ENCODE measurements around the gene RNF5.

Gene RNF5

DNA sequence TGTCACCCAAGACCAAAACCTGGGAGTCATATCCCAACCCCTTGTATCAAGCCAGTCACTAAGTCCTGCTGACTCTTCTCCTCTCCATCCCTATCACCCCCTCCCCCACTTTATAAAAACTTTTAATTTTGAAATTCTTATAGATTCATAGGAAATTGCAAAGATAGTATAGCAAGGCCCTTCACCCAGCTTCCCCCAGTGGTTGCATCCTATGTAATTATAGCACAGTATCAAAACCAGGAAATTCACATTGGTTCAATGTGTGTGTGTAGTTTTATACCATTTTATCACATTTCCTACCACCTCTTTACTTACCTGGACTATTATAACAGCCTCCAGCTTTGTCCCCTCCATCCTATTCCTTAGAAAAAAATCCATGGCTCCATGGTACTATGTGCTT lies 20.2 kb upstream of the RNF5 start:
- Histone ChIP-seq H3K9ac (ENCODE audit: low read length) (no peak overlapping the region), H2AFZ (ENCODE audit: low read length) (no peak overlapping the region), H3K4me3 (ENCODE audit: low read depth, low read length, poor library complexity, severe bottlenecking) (no peak overlapping the region), H3K9me2 (ENCODE audit: low read depth, low read length) (no peaks in the 10 kb centered on the region), H3K27ac (ENCODE audit: low read depth, low read length, poor library complexity, severe bottlenecking) (no peak overlapping the region), H3F3A (ENCODE audit: insufficient read depth, low read length) (0 out of 2 replicates have a peak, but pooled peaks cover 2% of the 10 kb centered on the region), H3K27me3 (ENCODE audit: insufficient read depth, low read length) (no peaks in the 10 kb centered on the region), H3K4me2 (ENCODE audit: low read length) (no peak overlapping the region), H3K9me3 (ENCODE audit: low read length) (no peaks in the 10 kb centered on the region), H4K20me1 (ENCODE audit: insufficient read depth, low read length) (no peaks in the 10 kb centered on the region), H3K36me3 (ENCODE audit: insufficient read depth, low read length) (peaks cover 16% of the 10 kb centered on the region), H3K4me1 (ENCODE audit: insufficient read depth, low read length, severe bottlenecking) (peaks cover 20% of the 10 kb centered on the region), H3K79me2 (ENCODE audit: insufficient read depth, low read length) (no peaks in the 10 kb centered on the region)
- TF ChIP-seq EZH2 (IDR thresholded peaks at IDR 0.05; ENCODE audit: borderline replicate concordance, low read length), result no peak
- TF ChIP-seq, protein P1, sequence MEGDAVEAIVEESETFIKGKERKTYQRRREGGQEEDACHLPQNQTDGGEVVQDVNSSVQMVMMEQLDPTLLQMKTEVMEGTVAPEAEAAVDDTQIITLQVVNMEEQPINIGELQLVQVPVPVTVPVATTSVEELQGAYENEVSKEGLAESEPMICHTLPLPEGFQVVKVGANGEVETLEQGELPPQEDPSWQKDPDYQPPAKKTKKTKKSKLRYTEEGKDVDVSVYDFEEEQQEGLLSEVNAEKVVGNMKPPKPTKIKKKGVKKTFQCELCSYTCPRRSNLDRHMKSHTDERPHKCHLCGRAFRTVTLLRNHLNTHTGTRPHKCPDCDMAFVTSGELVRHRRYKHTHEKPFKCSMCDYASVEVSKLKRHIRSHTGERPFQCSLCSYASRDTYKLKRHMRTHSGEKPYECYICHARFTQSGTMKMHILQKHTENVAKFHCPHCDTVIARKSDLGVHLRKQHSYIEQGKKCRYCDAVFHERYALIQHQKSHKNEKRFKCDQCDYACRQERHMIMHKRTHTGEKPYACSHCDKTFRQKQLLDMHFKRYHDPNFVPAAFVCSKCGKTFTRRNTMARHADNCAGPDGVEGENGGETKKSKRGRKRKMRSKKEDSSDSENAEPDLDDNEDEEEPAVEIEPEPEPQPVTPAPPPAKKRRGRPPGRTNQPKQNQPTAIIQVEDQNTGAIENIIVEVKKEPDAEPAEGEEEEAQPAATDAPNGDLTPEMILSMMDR (IDR thresholded peaks at IDR 0.05; ENCODE audit: low read length), result no peak

GRCh38 chr6:32163559-32164258 lies 14.5 kb upstream of the RNF5 start:
- no peaks in the 10 kb centered on the region for H4K20me1 ChIP-seq (ENCODE audit: insufficient read depth, low read length)
- H3F3A ChIP-seq (ENCODE audit: insufficient read depth, low read length), result no peaks in the 10 kb centered on the region

GRCh38 chr6:32164295-32164694 lies 13.9 kb upstream of the RNF5 start, which contains the start of gene EGFL8:
EGFL8 (plus strand) TSS chr6:32164595; CDS start chr6:32166166, 1,571 bp downstream.
- Histone ChIP-seq H3K9me3 (ENCODE audit: low read length) (no peaks in the 10 kb centered on the region), H3K36me3 (ENCODE audit: insufficient read depth, low read length) (peaks cover 19% of the 10 kb centered on the region; the same call in 1 of the 2 replicates), H3K79me2 (ENCODE audit: insufficient read depth, low read length) (no peaks in the 10 kb centered on the region), H3K27ac (ENCODE audit: low read depth, low read length, poor library complexity, severe bottlenecking) (no peak within 1 kb of the TSS), H2AFZ (ENCODE audit: low read length) (no peak within 1 kb of the TSS), H3K27me3 (ENCODE audit: insufficient read depth, low read length) (no peaks in the 10 kb centered on the region), H4K20me1 (ENCODE audit: insufficient read depth, low read length) (no peaks in the 10 kb centered on the region), H3K9me2 (ENCODE audit: low read depth, low read length) (no peaks in the 10 kb centered on the region), H3K9ac (ENCODE audit: low read length) (no peak within 1 kb of the TSS), H3F3A (ENCODE audit: insufficient read depth, low read length) (no peaks in the 10 kb centered on the region), H3K4me1 (ENCODE audit: insufficient read depth, low read length, severe bottlenecking) (peaks cover 23% of the 10 kb centered on the region), H3K4me2 (ENCODE audit: low read length) (no peak within 1 kb of the TSS), H3K4me3 (ENCODE audit: low read depth, low read length, poor library complexity, severe bottlenecking) (no peak within 1 kb of the TSS)
- TF ChIP-seq, protein P1 (IDR thresholded peaks at IDR 0.05; ENCODE audit: low read length), result no peak
- no peak for TF ChIP-seq EZH2 (IDR thresholded peaks at IDR 0.05; ENCODE audit: borderline replicate concordance, low read length)

More at GRCh38 chr6:32163559-32164258, 14.5 kb upstream of the RNF5 start:
- no peak for TF ChIP-seq EZH2 (IDR thresholded peaks at IDR 0.05; ENCODE audit: borderline replicate concordance, low read length)
- TF ChIP-seq, protein P1 (IDR thresholded peaks at IDR 0.05; ENCODE audit: low read length), result no peak
- Histone ChIP-seq H3K9me3 (ENCODE audit: low read length) (no peaks in the 10 kb centered on the region), H3K4me1 (ENCODE audit: insufficient read depth, low read length, severe bottlenecking) (peaks cover 23% of the 10 kb centered on the region), H3K27ac (ENCODE audit: low read depth, low read length, poor library complexity, severe bottlenecking) (no peak overlapping the region), H3K36me3 (ENCODE audit: insufficient read depth, low read length) (peaks cover 15% of the 10 kb centered on the region; the same call in 1 of the 2 replicates), H3K79me2 (ENCODE audit: insufficient read depth, low read length) (no peaks in the 10 kb centered on the region), H3K4me3 (ENCODE audit: low read depth, low read length, poor library complexity, severe bottlenecking) (no peak overlapping the region), H3K9ac (ENCODE audit: low read length) (no peak overlapping the region), H2AFZ (ENCODE audit: low read length) (no peak overlapping the region), H3K9me2 (ENCODE audit: low read depth, low read length) (no peaks in the 10 kb centered on the region), H3K27me3 (ENCODE audit: insufficient read depth, low read length) (no peaks in the 10 kb centered on the region), H3K4me2 (ENCODE audit: low read length) (no peak overlapping the region)
